GM12878 (cell line): ENCODE measurements around the gene KDM1B. TPM values are rescaled to one million over a fixed set of nuclear protein-coding genes. Genes with fewer than 3 reads are reported as not detected.
A peak's percentile ranks its signal among the peaks of the same experiment; 100 is the strongest.

ENCODE experiments used
- ATAC-seq: fragments of 200-7000 bp; cut with Tn5 transposase; 3 replicates; pipeline ENCODE4 v1.9.1; 2020; ENCODE audit warnings: mild to moderate bottlenecking, moderate library complexity
- BruUV-seq: library from RNA; stranded (reverse); fragments of 400-500 nt; replicated peaks from 2 replicates; lab custom pipeline; 2021; lab: Mats Ljungman, UMichigan
- CTCF ChIA-PET: fragments of 300-600 bp; sonication (Branson Sonifier 250); formaldehyde crosslinking; extraction: SDS; loops from one replicate; lab custom pipeline; 2021; ENCODE audit warnings: inconsistent platforms; lab: Yijun Ruan, JAX
- POLR2A ChIA-PET: fragments of 350-600 bp; formaldehyde crosslinking; extraction: SDS; loops from one replicate; lab custom pipeline; 2021; ENCODE audit warnings: inconsistent platforms; lab: Charles Lee
- RAD21 ChIA-PET: fragments of 300-600 bp; sonication (Branson Sonifier 250); formaldehyde crosslinking; loops from one replicate; lab custom pipeline; 2023; ENCODE audit warnings: antibody characterized with exemption; ENCODE audit not compliant: unreplicated experiment; lab: Charles Lee
- SMC1A ChIA-PET: fragments of 300-600 bp; sonication (Branson Sonifier 250); formaldehyde crosslinking; loops from one replicate; lab custom pipeline; 2023; ENCODE audit not compliant: unreplicated experiment, uncharacterized antibody; lab: Charles Lee
- DNase-seq: peaks from one replicate; pipeline ENCODE4 v3.0.0-alpha.2; 2011; ENCODE audit warnings: low read depth, low spot score
- FAIRE-seq: peaks from 3 replicates; lab custom pipeline; 2011; peaks lifted over from hg19 to GRCh38; lab: Jason Lieb, UNC
- H2AFZ ChIP-seq: 2 replicates; pipeline ENCODE4 v1.6.0; 2011; ENCODE audit warnings: low read depth, low read length, control low read depth; ENCODE audit not compliant: control insufficient read depth
- H3K27ac ChIP-seq: 2 replicates; pipeline ENCODE4 v1.5.1; 2011; ENCODE audit warnings: control low read depth; ENCODE audit not compliant: control insufficient read depth, insufficient read depth
- H3K27me3 ChIP-seq, 2 experiments: replicated peaks in 1 of 2; 2 replicates each; pipeline versions ENCODE4 v1.6.0 to v1.6.1; 2011; ENCODE audit warnings: low read length in 1 of 2; ENCODE audit not compliant: control insufficient read depth in 2 of 2, insufficient read depth in 2 of 2
- H3K36me3 ChIP-seq, 2 experiments: 2 replicates each; pipeline ENCODE4 v1.5.1; 2011; ENCODE audit warnings: low read length in 1 of 2; ENCODE audit not compliant: control insufficient read depth in 2 of 2, insufficient read depth in 2 of 2
- H3K4me1 ChIP-seq: 2 replicates; pipeline ENCODE4 v1.6.1; 2011; ENCODE audit warnings: mild to moderate bottlenecking, low read length, moderate library complexity, mixed read lengths; ENCODE audit not compliant: control insufficient read depth, insufficient read depth
- H3K4me2 ChIP-seq: 2 replicates; pipeline ENCODE4 v1.6.0; 2011; ENCODE audit warnings: control low read depth; ENCODE audit not compliant: control insufficient read depth, insufficient read depth
- H3K4me3 ChIP-seq: fragments of 200-600 bp; sonication (generic); 2 replicates; pipeline ENCODE4 v1.5.1; 2016
- H3K79me2 ChIP-seq: 2 replicates; pipeline ENCODE4 v1.6.0; 2011; ENCODE audit warnings: low read length; ENCODE audit not compliant: control insufficient read depth, insufficient read depth
- H3K9ac ChIP-seq: 2 replicates; pipeline ENCODE4 v1.8.0; 2011; ENCODE audit warnings: low read length, control low read depth, mixed read lengths; ENCODE audit not compliant: control insufficient read depth, insufficient read depth
- H3K9me3 ChIP-seq: replicated peaks from 3 replicates; pipeline ENCODE4 v1.5.1; 2011; ENCODE audit warnings: mild to moderate bottlenecking, low read length; ENCODE audit not compliant: control insufficient read depth, insufficient read depth
- H4K20me1 ChIP-seq: 2 replicates; pipeline ENCODE4 v1.6.0; 2011; ENCODE audit not compliant: control insufficient read depth, insufficient read depth
- FOXM1 ChIP-seq: IDR thresholded peaks from 2 replicates; pipeline ENCODE4 v1.6.1; 2012; ENCODE audit warnings: low read depth, mild to moderate bottlenecking, inconsistent platforms, low read length, moderate library complexity
- GATAD2B ChIP-seq: fragments of 450-650 bp; conservative IDR thresholded peaks from 2 replicates; pipeline ENCODE4 v1.6.1; 2017; ENCODE audit warnings: low read depth, mild to moderate bottlenecking, moderate library complexity
- IKZF1 ChIP-seq: fragments of 450-650 bp; conservative IDR thresholded peaks from 2 replicates; pipeline ENCODE4 v1.6.1; 2017; ENCODE audit warnings: antibody characterized with exemption, mild to moderate bottlenecking
- IRF5 ChIP-seq: fragments of 450-650 bp; IDR thresholded peaks from 2 replicates; pipeline ENCODE4 v1.6.1; 2017; ENCODE audit warnings: borderline replicate concordance
- JUNB ChIP-seq: IDR thresholded peaks from 2 replicates; pipeline ENCODE4 v1.6.1; 2016; ENCODE audit warnings: antibody characterized with exemption, mild to moderate bottlenecking
- KDM1A ChIP-seq: fragments of 200-600 bp; sonication (generic); IDR thresholded peaks from 2 replicates; pipeline ENCODE4 v1.6.1; 2016; ENCODE audit warnings: borderline replicate concordance
- KLF5 ChIP-seq: fragments of 450-650 bp; IDR thresholded peaks from 2 replicates; pipeline ENCODE4 v1.6.1; 2014; ENCODE audit warnings: mild to moderate bottlenecking; ENCODE audit not compliant: partially characterized antibody
- NR2F1 ChIP-seq: fragments of 450-650 bp; conservative IDR thresholded peaks from 2 replicates; pipeline ENCODE4 v1.6.1; 2017; ENCODE audit warnings: mild to moderate bottlenecking
- RELB ChIP-seq: fragments of 450-650 bp; IDR thresholded peaks from 2 replicates; pipeline ENCODE4 v1.6.1; 2017; ENCODE audit warnings: low read depth, mild to moderate bottlenecking, moderate library complexity
- RUNX3 ChIP-seq: IDR thresholded peaks from 2 replicates; pipeline ENCODE4 v1.6.1; 2012; ENCODE audit warnings: low read length, inconsistent platforms
- WGBS: methylation state at CpG from one replicate; pipeline ENCODE4 v1.1.6; 2016; ENCODE audit warnings: low lambda C conversion rate; ENCODE audit not compliant: insufficient replicate concordance, insufficient coverage; ENCODE audit errors: missing lambda C conversion rate; 5-methylcytosine and 5-hydroxymethylcytosine counted together
- in situ Hi-C: fragments of 300-500 bp; cut with MboI; formaldehyde crosslinking; loops from 9 replicates; pipeline ENCODE4 v1.14.3; 2018; ENCODE audit warnings: mixed read lengths
- intact Hi-C: fragments of 100-400 bp; cut with micrococcal nuclease; formaldehyde crosslinking; loops from one replicate; pipeline ENCODE4 v1.14.2; 2022; ENCODE audit not compliant: unreplicated experiment
- polyA plus RNA-seq, 11 experiments: library from polyadenylated mRNA; depleted of rRNA in 4 of 11; unstranded in 6 of 11; stranded (reverse) in 5 of 11; fragments of >200 nt; fragmentation: Nextera tagmentation in 4 of 11; fragmentation: Illumina TruSeq in 1 of 11; extraction: Ambion mirVana in 4 of 11; extraction: Trizol in 1 of 11; gene quantifications; 1 replicate in 1 of 11; 2 replicates in 10 of 11; pipeline versions ENCODE4 v1.2.1 to v1.2.3, GENCODE V29; 2011 to 2016; ENCODE audit warnings: inconsistent platforms in 2 of 11, missing spikeins in 2 of 11, low read depth in 1 of 11
- total RNA-seq, 4 experiments: library from RNA; depleted of rRNA in 3 of 4; stranded (reverse); fragments of >200 nt in 3 of 4; fragmentation: Illumina TruSeq in 1 of 4; extraction: Trizol in 1 of 4; gene quantifications; 2 replicates each; pipeline versions ENCODE4 v1.2.1 to v1.2.3, GENCODE V29; 2013 to 2021

The KDM1B gene
- total and polyA plus RNA-seq, 10 of the 15 experiments (the other 5 are each of a cell fraction or from before 2014, with no cell fraction given): 1.7 to 22.5 (median 13.9) TPM

GRCh38 chr6:18213439-18213838 lies 58.2 kb downstream of the KDM1B start:
- intact Hi-C loops: no loop called here
- Histone ChIP-seq H3K9me3 (no peaks in the 10 kb centered on the region; the same call in 2 of the 3 replicates), H3K36me3 (peaks cover 0 to 10% of the 10 kb centered on the region in 2 experiments; a peak in 2 of 4 replicates), H3K9ac (no peak overlapping the region), H4K20me1 (no peaks in the 10 kb centered on the region), H3K27ac (peak overlapping the region; percentile 43), H3K4me1 (peaks cover 60% of the 10 kb centered on the region), H3K4me2 (no peak overlapping the region), H2AFZ (no peak overlapping the region), H3K4me3 (0 out of 2 replicates have a peak overlapping the region, but pooled peaks have one; percentile 3), H3K79me2 (no peaks in the 10 kb centered on the region), H3K27me3 (no peaks in the 10 kb centered on the region)
- no TSS peak for BruUV-seq
- FAIRE-seq: no peak
- POLR2A ChIA-PET: interaction anchor here (0.6 to 1.3 kb wide), 5 partner anchors 21 to 1934 kb away, joined by 3 to 5 read pairs (median 4); no protein-coding TSS in a partner anchor
- in situ Hi-C loops: no loop called here
- DNase-seq: no peak
- 72% methylated on average over 9 of the region's 9 CpGs for WGBS
- SMC1A ChIA-PET: interaction anchor here (0.8 to 2.2 kb wide), 8 partner anchors 9 to 57 kb away, joined by 3 to 8 read pairs (median 3); no protein-coding TSS in a partner anchor
- TF ChIP-seq NR2F1 (no peak), KLF5 (no peak), RUNX3 (peak; percentile 51; the same call in 1 of the 2 replicates), JUNB (no peak)
- ATAC-seq: peak; percentile 13
- RAD21 ChIA-PET: interaction anchor here (1.0 to 1.5 kb wide), 3 partner anchors 46 to 288 kb away, joined by 3 to 8 read pairs (median 4); no protein-coding TSS in a partner anchor
- CTCF ChIA-PET: interaction anchor here (0.7 to 1.3 kb wide), 2 partner anchors 57 to 59 kb away, joined by 3 read pairs; partner anchors contain the start of gene TPMT

- no TSS peak for BruUV-seq
- H3K4me1 ChIP-seq: peaks cover 60% of the 10 kb centered on the region
- H4K20me1 ChIP-seq: no peaks in the 10 kb centered on the region
- peak; percentile 38 for DNase-seq
- H3K36me3 ChIP-seq: peaks cover 0 to 11% of the 10 kb centered on the region in 2 experiments; a peak in 2 of 4 replicates
- H3K4me3 ChIP-seq: 0 out of 2 replicates have a peak overlapping the region, but pooled peaks have one; percentile 3
- intact Hi-C loops (loop anchor here (1.0 kb wide), 1 partner anchor 49 kb away; no protein-coding TSS in a partner anchor), in situ Hi-C loops (no loop called here)
- no peaks in the 10 kb centered on the region for H3K79me2 ChIP-seq
- H3K27me3 ChIP-seq: no peaks in the 10 kb centered on the region
- no peak overlapping the region for H3K9ac ChIP-seq
- ChIA-PET RAD21 (interaction anchor here (1.0 to 1.5 kb wide), 3 partner anchors 46 to 288 kb away, joined by 3 to 8 read pairs (median 3); no protein-coding TSS in a partner anchor), POLR2A (interaction anchor here (0.7 to 1.3 kb wide), 3 partner anchors 21 to 1934 kb away, joined by 3 to 5 read pairs (median 5); no protein-coding TSS in a partner anchor), CTCF (interaction anchor here (0.7 to 1.3 kb wide), 2 partner anchors 41 to 58 kb away, joined by 3 read pairs; no protein-coding TSS in a partner anchor), SMC1A (interaction anchor here (0.7 to 2.2 kb wide), 7 partner anchors 9 to 58 kb away, joined by 3 to 8 read pairs (median 3); no protein-coding TSS in a partner anchor)
- H3K4me2 ChIP-seq: peak overlapping the region; percentile 58; the same call in 1 of the 2 replicates
- FAIRE-seq: peak; percentile 35
- peak overlapping the region; percentile 43 for H3K27ac ChIP-seq
- peak overlapping the region; percentile 49; the same call in 1 of the 2 replicates for H2AFZ ChIP-seq
- 10% methylated on average over 4 of the region's 4 CpGs for WGBS
- no peaks in the 10 kb centered on the region; the same call in 2 of the 3 replicates for H3K9me3 ChIP-seq
- peak; percentile 69 for ATAC-seq
- TF ChIP-seq GATAD2B: peak; percentile 52
- TF ChIP-seq RELB: peak; percentile 87
- no peak for TF ChIP-seq IRF5
- no peak for TF ChIP-seq FOXM1
- peak; percentile 22 for TF ChIP-seq RUNX3
- peak; percentile 71 for TF ChIP-seq IKZF1
- TF ChIP-seq KDM1A: no peak
Measured at GRCh38 chr6:18214003-18214402, 58.8 kb downstream of the KDM1B start.
